ENCODE measurements around the gene RAB31.
A peak's percentile ranks its signal among the peaks of the same experiment; 100 is the strongest.
"Not testable (repeated sequence)": the region's sequence is repeated elsewhere in the genome, so short reads cannot be mapped to it uniquely, and the experiment has no call there.

The RAB31 gene

GRCh38 chr18:9764011-9764481 is 55.9 kb downstream of the RAB31 start:
- no peak for DNase-seq

- no peak for DNase-seq
These were observed 57.4 kb downstream of the RAB31 start for GRCh38 chr18:9765501-9765900.

GRCh38 chr18:9766076-9766481 is 58.0 kb downstream of the RAB31 start:
- no peak for DNase-seq

GRCh38 chr18:9766740-9767139 is 58.6 kb downstream of the RAB31 start:
- DNase-seq: no peak

- DNase-seq: not testable (repeated sequence)
These were observed 60.1 kb downstream of the RAB31 start for GRCh38 chr18:9768071-9768691.

- not testable (repeated sequence) for DNase-seq
These were observed 62.0 kb downstream of the RAB31 start for GRCh38 chr18:9770111-9770510.

GRCh38 chr18:9771261-9771976 is 63.3 kb downstream of the RAB31 start:
- peak; percentile 56 for DNase-seq

- no peak for DNase-seq
These were observed 64.0 kb downstream of the RAB31 start for GRCh38 chr18:9771977-9772660.

GRCh38 chr18:9772847-9773677 is 65.0 kb downstream of the RAB31 start:
- DNase-seq: no peak

- DNase-seq: no peak
These were observed 66.0 kb downstream of the RAB31 start for GRCh38 chr18:9774150-9774549.

- no peak for DNase-seq
These were observed 67.1 kb downstream of the RAB31 start for GRCh38 chr18:9775178-9775577.

- DNase-seq: no peak
These were observed 71.5 kb downstream of the RAB31 start for GRCh38 chr18:9779630-9780029.

- DNase-seq: no peak
These were observed 74.2 kb downstream of the RAB31 start for GRCh38 chr18:9782073-9782857.

GRCh38 chr18:9786631-9787030 is 78.5 kb downstream of the RAB31 start:
- no peak for DNase-seq

GRCh38 chr18:9787036-9787435 is 78.9 kb downstream of the RAB31 start:
- DNase-seq: no peak

GRCh38 chr18:9787712-9788111 is 79.6 kb downstream of the RAB31 start:
- no peak for DNase-seq

GRCh38 chr18:9788140-9788539 is 80.0 kb downstream of the RAB31 start:
- no peak for DNase-seq

GRCh38 chr18:9788860-9789259 is 80.8 kb downstream of the RAB31 start:
- DNase-seq: no peak

- no peak for DNase-seq
These were observed 82.2 kb downstream of the RAB31 start for GRCh38 chr18:9790261-9790660.

- DNase-seq: no peak
These were observed 83.9 kb downstream of the RAB31 start for GRCh38 chr18:9791991-9792390.

GRCh38 chr18:9792565-9793245 is 84.6 kb downstream of the RAB31 start:
- DNase-seq: peak; percentile 13

- no peak for DNase-seq
These were observed 87.9 kb downstream of the RAB31 start for GRCh38 chr18:9796011-9796410.

Measured in stimulated activated CD4-positive, alpha-beta T cell treated with anti-CD3 and anti-CD28 coated beads, Interleukin-4, amount 100 ng/mL, for 1 hour (primary cell).